GM18868 (cell line): ENCODE measurements around the gene MCOLN3.
A peak's percentile ranks its signal among the peaks of the same experiment; 100 is the strongest.
"Not testable (repeated sequence)": the region's sequence is repeated elsewhere in the genome, so short reads cannot be mapped to it uniquely, and the experiment has no call there.

Source experiments
- ATAC-seq: cut with Tn5 transposase; IDR thresholded peaks from one replicate; pipeline ENCODE4 v1.9.1; 2021; ENCODE audit warnings: mild to moderate bottlenecking, moderate library complexity; ENCODE audit not compliant: unreplicated experiment

Gene MCOLN3

GRCh38 chr1:85054664-85055063, 6.4 kb upstream of the MCOLN3 start:
- no peak for ATAC-seq

GRCh38 chr1:85049735-85050166, 1.5 kb upstream of the MCOLN3 start:
- ATAC-seq, result no peak

- ATAC-seq, result peak; percentile 48
Observed at GRCh38 chr1:85047472-85048295, 616 bp downstream of the MCOLN3 start.

- ATAC-seq, result no peak
Observed at GRCh38 chr1:85047144-85047471, 1.2 kb downstream of the MCOLN3 start.

- ATAC-seq, result no peak
Observed at GRCh38 chr1:85042413-85042812, 5.9 kb downstream of the MCOLN3 start.

GRCh38 chr1:85041793-85042192, 6.5 kb downstream of the MCOLN3 start:
- no peak for ATAC-seq

DNA sequence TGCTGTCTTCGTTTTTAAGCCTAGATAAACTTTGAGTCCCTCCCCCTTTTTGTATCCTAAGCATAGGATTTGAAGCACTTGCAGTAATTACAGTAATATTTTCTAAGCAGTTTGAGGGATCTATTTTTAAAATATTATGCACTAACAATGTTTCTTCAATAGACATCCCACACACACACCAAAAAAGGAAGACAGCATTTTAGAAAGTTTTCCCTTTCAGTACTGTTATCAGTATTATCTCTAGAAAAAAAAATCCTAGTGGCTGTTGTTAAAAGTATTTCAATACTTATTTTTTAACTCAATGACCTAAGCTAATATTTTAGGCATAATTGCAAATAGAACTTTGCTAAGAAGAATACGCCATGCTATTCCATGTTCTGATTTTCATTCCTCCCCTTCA, 15.1 kb downstream of the MCOLN3 start:
- ATAC-seq, result no peak

- no peak for ATAC-seq
Observed at GRCh38 chr1:85030536-85030935, 17.8 kb downstream of the MCOLN3 start.

- no peak for ATAC-seq
Observed at GRCh38 chr1:85028151-85028550, 20.1 kb downstream of the MCOLN3 start.

- peak; percentile 81 for ATAC-seq
Observed at GRCh38 chr1:85027242-85027983, 20.9 kb downstream of the MCOLN3 start.

DNA sequence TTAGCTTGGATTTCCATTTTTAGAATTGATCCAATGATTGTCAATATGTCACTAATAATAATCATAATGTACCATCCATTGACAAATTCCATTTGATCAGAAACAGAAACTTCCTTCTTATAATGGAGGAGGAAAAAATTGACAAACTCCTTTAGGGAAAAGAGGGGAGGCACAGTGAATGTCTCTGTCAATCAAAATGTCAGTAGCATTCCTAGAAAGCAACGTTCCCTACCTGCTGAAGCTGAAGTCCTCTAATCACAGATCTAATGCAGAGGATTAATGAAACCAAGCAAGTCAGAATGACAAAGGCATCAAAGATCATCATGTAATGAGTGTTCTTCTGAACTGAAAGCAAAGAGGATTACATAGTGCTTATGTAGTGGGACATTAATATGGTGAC, 22.4 kb downstream of the MCOLN3 start:
- no peak for ATAC-seq

GRCh38 chr1:85024736-85025135, 23.6 kb downstream of the MCOLN3 start:
- no peak for ATAC-seq

DNA sequence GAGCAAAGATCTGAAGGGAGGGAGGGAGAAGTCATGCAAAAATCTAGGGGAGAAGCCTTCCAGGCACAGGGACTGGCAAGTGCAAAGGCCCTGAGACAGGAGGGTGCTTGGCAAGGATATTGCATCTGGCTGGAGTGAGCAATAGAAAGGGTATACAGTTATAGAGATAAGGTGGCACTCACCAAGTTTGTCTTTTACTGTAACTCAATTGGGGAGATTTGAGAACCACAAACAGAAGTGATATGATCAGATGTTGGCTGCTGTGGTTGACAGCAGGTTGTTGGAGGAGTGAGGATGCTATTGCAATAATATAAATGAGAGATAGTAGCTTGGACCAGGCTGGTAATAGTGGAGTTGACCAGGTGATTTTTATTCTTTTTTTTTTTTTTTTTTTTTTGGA, 25.6 kb downstream of the MCOLN3 start:
- ATAC-seq, result no peak

- ATAC-seq, result no peak
Observed at GRCh38 chr1:85019994-85020393, 28.3 kb downstream of the MCOLN3 start.

GRCh38 chr1:85015826-85016225, 32.5 kb downstream of the MCOLN3 start:
- no peak for ATAC-seq

- ATAC-seq, result not testable (repeated sequence)
Observed at GRCh38 chr1:85005641-85006040, 42.7 kb downstream of the MCOLN3 start.

GRCh38 chr1:85001742-85002141, 46.6 kb downstream of the MCOLN3 start:
- no peak for ATAC-seq

DNA sequence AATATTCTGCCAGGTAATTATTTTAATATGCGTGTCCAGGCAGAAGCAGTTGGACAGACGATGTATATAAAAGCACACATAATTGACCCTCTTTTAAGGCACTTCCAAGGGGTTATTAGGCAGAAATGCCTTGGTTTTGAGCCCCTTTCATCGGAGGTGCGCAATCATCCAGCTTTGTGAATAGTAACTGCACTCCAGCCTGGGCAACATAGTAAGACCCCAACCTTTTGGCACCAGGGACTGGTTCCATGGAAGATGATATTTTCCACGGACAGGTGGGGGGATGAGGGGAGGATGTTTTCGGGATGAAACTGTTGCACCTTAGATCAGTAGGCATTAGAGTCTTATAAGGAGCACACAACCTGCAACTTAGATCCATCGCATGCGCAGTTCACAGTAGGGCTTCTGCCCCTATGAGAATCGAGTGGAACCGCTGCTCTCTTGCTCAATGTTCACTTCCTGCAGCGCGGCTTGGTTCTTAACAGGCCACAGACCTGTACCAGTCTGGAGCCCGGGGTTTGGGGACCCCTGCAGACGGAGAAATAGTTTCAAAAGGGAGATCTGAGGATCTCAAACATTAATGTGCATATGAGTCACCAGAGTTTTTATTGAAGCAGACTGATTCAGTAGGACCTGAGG, 49.5 kb downstream of the MCOLN3 start:
- ATAC-seq, result peak; percentile 30

GRCh38 chr1:84997667-84998600, 50.4 kb downstream of the MCOLN3 start:
- ATAC-seq, result no peak

GRCh38 chr1:84996846-84997666, 51.2 kb downstream of the MCOLN3 start, which contains the start of gene MCOLN2:
Gene MCOLN2, minus strand, starts transcription at chr1:84997113. Its CDS starts 241 bp downstream, at chr1:84996872.
- ATAC-seq, result peak; percentile 47
